GM19239 (cell line): ENCODE measurements around the gene C1RL.
"Not testable (repeated sequence)": the region's sequence is repeated elsewhere in the genome, so short reads cannot be mapped to it uniquely, and the experiment has no call there.

Source experiments
- DNase-seq: peaks from one replicate; pipeline ENCODE4 v3.0.0; 2011; ENCODE audit warnings: low spot score; ENCODE audit not compliant: insufficient read length
- FAIRE-seq: peaks from 2 replicates; lab custom pipeline; 2011; peaks lifted over from hg19 to GRCh38; lab: Jason Lieb, UNC

C1RL gene

DNA sequence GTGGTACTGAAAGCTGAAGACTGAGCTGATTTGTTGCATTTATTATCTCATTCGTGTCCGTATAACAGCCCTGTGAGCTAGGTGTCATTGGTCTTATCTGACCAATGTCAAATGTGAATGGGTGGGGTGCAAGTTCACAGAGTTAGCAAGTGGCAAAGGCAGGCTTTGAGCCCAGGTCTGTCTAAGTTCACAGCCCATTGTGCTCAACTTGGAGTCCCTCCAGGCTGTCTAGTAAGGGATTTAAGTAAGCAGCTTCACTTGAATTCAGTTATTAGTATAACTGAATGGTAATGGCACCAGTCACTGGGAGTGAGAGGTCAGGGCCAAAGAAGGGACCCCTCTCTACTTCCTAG lies 40.0 kb downstream of the C1RL start:
- no peak for DNase-seq
- FAIRE-seq = no peak

DNA sequence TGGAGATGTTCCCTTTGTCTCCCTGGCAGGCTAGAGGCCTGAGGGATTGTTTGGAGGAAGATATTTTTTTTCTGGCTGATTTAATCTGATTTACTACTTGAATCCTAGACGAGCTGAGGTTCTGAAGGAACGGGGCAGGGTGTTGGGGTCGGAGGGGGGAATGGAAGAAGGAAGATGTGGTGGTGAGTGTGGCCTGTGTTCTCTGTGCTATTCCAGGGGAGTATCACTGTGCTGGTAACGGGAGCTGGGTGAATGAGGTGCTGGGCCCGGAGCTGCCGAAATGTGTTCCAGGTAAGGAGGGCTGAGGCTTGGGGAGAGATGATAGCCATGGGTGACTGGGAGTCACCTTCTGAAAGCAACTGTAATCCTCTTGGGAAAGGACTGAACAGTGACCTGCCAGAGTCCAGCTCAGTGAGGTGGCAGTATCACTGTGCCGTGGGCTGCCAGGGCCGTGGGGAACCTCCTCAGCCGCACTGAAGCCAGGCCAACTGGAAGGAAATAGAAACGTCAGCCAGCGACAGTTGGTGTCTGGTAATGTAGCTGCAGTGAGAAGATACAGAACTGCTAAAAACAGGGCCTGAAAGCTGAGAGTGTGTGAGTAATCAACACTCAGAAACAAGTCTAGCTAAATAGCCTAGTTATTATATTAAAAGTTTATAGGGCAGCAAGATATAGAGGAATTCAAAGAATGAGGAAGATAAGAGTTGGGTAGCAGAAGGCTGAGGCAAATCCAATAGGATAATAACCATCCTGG lies 40.6 kb downstream of the C1RL start:
- no peak for FAIRE-seq
- no peak for DNase-seq

DNA sequence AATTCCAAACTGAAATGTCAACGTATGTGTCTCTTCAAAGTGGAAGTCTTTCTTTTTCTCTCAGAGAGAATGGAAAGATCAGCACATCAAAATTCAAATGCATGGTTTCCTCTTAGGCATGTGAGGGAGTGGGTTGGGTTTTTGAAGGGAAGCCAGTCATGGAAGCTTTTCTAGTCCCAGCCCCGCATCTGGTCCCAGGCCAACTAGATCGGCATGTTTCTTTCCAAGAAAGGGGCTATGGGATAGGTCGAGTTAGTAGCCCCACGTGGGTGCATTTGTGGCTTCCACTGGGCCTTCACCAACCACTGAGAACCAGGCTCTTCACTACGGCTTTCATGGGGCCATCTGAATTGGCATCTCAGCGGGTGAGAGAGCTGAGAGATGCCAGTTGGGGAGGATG lies 41.9 kb downstream of the C1RL start:
- FAIRE-seq = no peak
- no peak for DNase-seq

DNA sequence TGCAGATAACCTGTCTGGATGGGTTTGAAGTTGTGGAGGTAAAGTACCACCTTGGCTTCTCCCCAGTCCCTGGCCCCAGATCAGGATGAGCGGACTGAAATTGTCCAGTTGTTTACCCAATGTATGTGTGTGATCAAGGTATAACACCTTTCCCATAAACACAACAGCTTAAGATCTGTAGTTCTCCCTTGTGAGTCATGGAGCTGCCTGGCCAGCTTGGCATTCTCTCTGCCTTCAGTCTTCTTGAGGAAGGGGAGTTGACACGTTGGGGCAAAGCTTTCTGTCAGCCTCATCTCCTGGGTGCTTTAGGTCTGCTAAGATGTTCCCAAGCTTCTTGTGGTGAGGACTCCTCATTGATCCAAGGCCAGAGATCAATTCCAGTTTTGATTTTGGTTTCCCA lies 42.4 kb downstream of the C1RL start:
- FAIRE-seq = no peak

DNA sequence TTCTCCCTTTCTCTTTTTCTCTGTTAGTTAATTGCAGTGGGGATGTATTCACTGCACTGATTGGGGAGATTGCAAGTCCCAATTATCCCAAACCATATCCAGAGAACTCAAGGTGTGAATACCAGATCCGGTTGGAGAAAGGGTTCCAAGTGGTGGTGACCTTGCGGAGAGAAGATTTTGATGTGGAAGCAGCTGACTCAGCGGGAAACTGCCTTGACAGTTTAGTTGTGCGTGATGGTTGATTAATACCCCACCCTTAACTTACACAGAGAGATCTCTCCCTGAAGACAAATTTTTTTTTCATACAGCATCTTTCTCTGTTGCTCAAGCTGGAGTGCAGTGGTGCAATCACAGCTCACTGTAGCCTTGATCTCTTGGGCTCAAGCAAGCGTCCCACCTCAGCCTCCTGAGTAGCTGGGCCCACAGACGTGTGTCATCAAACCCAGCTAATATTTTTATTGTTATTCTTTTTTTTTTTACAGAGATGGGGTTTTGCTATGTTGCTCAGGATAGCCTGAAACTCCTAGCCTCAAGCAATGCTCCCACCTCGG lies 43.9 kb downstream of the C1RL start:
- no peak for FAIRE-seq
- no peak for DNase-seq

More for the DNA sequence above, 42.4 kb downstream of the C1RL start:
- DNase-seq = no peak

DNA sequence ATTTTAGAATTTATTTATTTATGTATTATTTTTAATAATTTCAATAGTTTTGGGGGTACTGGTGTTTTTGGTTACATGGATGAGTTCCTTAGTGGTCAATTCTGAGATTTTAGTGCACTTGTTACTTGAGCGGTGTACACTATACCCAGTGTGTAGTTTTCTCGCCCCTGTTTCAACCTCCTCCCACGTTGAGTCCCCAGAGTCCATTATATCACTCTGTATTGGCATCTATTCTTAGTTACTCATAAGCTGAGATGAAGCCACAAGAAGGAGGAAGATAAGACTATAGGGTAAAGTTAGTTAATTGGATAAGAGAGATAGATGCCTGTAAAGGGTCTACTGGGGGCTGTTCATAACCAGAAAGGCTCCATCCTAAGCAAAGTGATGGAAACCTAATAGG lies 44.5 kb downstream of the C1RL start:
- FAIRE-seq (no peak), DNase-seq (no peak)

DNA sequence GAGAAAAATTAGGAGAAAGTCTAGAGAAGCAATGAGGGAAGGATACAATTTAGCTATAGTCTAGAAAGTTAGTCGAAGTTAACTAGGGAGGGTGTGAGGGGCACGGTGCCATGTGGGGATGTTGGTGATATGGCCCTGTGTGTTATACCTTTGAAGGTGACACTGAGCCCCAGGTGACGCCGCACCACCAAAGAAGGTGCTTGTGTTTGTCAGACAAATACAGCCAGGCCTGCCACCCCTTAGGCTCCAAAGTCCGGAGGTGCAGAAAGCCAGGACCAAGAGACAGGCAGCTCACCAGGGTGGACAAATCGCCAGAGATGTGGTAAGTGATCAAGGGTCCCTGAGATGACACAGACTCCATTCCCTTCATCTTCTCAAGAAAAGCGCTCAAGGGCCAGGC lies 47.4 kb downstream of the C1RL start:
- FAIRE-seq = no peak
- no peak for DNase-seq

DNA sequence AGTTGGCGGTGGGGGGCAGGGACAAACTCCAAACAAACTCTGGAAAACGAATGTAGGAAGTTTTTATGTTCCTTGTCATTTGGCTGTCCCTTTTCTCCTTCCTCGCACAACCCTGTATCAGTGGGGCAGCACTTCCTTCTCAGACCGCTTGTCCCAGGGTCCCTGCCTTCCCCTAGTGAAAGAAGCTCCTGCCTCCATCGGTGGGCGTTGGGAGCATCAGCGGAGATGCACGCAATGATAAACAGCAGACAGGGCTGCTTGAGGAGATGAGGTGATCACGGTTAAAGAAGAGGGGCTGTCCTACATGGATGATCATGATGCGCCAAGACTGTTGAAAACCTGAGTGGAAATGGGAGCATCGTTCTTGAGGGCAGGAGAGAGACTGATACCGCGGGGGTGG lies 47.9 kb downstream of the C1RL start:
- FAIRE-seq (no peak), DNase-seq (no peak)

DNA sequence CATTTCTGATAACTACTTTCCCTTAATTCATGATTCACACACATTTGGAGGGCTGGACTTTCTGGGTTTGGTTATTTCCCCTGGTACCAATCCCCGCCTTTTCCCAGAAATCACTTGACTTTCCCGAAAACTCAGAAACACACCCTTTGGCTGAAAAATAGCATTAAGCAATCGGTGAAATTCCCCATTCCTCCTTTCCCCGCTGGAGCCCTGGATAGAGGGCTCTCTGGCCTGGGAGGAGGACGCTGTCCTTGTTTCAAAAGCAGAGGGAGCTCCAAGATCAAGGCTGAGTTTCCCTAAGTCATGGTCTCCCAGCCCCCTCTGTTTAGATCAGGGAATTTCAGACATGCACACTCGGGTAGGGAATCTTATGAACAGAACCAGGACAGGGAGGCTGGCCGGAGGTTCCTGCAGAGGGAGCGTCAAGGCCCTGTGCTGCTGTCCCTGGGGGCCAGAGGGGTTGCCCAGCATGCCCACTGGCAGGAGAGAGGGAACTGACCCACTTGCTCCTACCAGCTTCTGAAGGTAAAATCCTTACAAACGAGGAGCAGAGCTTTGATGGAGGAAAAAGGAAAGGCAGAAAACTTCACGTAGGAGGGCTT lies 48.6 kb downstream of the C1RL start, which contains the start of gene C1S:
Gene C1S, plus strand, starts transcription at position 366 of the 602 bp plus-strand sequence. CDS start 1,195 bp downstream, outside the sequence.
- DNase-seq (no peak), FAIRE-seq (no peak)

DNA sequence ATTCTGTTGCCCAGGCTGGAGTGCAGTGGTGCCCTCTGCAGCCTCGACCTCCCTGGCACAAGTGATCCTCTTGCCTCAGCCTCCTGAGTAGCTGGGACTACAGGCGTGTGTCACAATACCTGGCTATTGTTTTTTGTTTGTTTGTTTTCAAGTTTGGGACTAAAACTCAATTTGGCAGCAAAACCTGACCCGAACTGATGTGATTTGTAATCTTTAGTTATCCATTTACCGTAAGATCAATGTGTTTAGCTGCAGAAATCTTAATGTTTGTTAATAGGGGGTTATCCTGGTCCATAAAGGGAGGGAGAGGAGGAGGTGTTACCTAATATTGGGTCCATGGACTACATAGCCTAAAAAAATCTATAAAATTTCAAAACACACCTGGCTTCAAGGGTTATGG lies 49.2 kb downstream of the C1RL start:
- FAIRE-seq = no peak
- no peak for DNase-seq

DNA sequence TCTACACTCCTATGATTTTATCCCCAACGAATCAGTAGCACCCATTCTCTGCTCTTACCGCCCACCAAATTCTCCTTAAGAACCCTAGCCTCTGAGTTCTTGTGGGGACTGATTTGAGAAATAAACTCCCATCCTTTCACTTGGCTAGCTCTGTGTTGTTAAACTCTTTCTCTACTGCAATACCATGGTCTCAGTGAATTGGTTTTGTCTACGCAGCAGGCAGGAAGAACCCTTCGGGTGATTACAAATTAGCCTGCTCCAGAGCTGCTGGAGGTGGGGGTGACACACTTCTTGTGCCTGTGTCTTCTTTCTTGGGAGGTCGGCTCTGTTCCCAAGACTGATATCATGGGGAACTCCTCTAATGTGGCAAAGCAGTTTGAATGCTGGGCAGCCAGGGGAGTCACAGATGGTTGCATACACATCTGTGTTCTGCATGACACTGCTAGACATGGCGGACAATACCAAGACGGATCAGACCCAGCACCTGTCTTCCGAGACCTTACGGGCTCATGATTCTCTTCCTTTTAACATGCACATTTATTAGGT lies 50.1 kb downstream of the C1RL start:
- FAIRE-seq = no peak

DNA sequence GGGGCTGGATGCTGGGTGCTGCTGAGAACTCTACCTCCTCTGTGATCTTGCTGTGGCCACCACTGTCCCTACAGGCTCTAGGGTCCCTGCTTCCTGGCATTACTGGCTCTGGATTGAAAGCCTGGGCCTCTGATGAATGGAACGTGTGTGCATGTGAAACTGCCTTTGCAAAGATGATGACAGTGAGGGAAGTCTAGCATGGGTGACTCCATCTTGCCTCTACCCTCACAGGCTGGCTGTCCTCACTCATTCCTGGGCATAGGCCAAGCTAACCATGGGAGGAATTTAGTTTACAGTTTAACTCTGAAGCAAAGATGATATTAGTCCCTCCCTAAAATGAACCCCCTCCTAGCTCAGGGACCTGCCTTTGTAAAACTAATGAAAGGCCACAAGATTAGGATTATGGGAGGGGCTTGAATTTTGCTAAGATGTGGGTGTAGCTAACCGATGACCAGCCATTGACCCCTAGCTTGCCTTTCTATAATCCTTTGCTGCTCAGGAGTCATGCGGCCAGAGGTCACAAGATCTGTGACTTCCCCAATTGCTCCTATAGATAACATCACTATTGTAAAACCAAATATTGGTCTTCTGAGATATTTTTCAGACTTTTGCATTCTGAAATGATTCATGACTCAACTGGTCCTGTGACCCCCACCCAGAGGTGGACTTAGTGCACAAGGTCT lies 50.7 kb downstream of the C1RL start:
- FAIRE-seq = no peak
- DNase-seq = no peak

More for the DNA sequence above, 50.1 kb downstream of the C1RL start:
- DNase-seq = no peak

DNA sequence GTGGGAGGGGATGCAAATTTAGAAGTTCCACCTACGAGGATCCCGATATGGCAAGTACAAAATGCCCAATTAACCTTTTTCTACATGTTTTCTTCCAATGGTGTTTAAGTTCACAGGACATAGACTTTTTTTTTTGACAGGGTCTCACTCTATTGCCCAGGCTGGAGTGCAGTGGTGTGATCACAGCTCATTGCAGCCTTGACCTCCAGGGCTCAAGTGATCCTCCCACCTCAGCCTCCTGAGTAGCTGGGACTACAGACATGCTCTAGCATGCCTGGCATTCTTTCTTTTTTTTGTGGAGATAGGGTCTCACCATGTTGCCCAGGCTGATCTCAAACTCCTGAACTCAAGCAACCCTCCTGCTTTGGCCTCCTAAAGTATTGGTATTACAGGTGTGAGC lies 53.3 kb downstream of the C1RL start:
- not testable (repeated sequence) for FAIRE-seq

DNA sequence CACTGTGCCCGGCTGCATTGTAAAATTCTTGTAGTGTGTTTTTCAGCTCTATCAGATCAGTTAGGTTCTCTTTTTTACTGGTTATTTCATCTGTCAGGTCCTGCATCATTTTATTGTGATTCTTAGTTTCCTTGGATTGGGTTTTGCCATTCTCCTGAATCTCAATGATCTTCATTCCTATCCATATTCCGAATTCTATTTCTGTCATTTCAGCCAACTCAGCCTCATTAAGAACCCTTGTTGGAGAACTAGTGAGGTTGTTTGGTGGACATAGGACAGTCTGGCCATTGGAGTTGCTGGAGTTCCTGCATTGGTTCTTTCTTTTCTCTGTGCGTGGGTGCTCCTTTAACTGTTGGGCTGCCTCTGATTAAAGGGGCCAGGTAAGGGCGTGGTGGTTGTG lies 54.1 kb downstream of the C1RL start:
- no peak for FAIRE-seq
- no peak for DNase-seq

More for the DNA sequence above, 53.3 kb downstream of the C1RL start:
- DNase-seq = not testable (repeated sequence)

DNA sequence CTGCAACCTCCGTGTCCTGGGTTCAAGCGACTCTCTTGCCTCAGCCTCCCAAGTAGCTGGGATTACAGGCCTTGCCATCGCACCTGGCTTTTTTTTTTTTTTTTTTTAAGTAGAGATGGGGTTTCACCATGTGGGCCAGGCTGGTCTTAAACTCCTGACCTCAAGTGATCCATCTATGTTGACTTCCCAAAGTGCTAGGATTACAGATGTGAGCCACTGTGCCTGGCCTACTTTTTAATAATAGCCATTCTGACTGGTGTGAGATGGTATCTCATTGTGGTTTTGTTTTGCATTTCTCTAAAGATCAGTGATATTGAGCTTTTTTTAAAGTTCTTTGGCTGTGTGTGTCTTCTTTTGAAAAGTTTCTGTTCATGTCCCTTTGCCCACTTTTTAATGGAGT lies 59.0 kb downstream of the C1RL start:
- not testable (repeated sequence) for DNase-seq, FAIRE-seq

DNA sequence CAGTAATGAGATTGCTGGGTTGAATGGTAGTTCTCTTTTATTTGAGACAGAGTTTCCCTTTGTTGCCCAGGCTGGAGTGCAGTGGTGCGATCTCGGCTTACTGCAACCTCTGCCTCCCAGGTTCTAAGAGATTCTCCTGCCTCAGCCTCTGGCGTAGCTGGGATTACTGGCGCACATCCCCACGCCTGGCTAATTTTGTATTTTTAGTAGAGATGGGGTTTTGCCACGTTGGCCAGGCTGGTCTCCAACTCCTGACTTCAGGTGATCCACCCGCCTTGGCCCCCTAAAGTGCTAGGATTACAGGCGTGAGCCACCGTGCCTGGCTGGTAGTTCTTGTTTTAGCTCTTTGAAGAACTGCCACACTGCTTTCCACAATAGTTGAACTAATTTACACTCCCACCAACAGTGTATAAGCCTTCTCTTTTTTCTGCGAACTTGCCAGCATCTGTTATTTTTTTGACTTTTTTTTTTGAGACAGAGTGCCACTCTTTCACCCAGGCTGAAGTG lies 59.5 kb downstream of the C1RL start:
- FAIRE-seq, DNase-seq: not testable (repeated sequence)

DNA sequence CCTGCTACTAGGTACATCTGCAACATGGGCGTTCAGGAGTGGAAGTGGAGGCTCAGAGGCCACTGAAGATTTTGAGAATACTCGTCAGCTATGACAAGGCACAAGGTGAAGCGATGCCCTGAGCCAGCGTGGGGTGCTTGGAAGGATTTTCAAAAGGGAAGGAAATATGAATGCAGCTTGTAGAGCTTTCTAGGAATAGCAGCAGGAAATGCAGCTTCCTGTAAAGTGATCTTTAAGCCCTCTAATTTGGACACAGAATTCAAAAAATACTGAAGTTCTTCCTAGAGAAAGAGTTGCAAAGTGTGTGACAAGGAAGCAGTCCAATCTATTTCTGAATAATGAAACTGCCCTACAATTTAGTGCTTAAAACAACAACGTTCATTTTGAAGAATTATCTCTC lies 61.7 kb downstream of the C1RL start:
- FAIRE-seq (peak; percentile 39), DNase-seq (no peak)

DNA sequence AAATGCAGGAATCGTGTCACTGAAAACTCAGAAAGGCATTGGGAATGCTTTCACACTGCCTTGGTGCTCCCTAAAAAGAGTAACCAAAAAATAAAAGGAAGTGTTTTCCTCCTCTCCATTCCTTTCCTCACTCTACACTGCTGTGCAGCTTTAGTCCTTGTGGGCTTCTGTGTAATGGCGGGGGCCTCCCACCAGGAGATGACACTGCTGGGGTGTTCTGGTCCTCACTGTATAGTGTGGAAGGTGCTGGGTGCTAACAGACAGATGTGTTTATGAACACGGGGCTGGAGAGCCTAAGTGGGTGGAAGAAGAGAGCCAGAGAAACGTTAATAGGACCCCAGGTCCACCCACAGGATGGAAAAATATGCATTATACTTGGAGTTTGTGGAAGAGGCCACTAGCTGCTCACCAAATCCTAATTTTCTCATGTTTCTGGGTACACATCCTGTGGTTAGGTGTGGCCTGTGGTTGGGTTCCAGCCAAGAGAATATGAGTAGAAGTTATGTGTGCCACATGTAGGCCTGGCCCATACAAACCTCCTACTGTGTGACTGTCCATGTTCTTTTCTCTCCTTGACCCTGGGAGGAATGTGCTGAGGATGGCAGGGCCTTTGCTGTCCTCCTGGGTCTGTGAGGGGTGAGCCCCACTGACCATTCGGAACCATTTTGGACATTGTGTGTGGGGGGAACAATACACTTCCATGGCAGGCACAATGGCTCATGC lies 62.5 kb downstream of the C1RL start:
- DNase-seq = no peak
- no peak for FAIRE-seq

DNA sequence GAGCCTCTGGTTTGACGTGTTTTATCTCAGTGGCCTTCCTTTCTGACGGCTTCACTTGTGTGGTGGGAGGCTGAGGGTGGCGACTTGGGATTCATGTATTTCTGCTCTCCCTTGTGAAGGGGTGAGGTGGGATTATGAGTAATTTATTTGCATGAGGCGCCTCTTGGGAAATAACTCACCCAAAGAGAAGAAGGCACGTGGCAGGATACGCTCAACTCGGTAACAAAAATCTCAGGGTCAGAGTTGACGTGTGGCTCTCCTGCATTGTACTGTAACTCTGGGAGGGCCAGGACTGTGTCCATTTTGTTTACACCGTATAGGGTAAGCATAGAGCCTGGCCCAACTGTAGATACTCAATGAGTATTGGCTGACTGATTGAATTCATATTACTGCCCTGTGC lies 63.1 kb downstream of the C1RL start:
- FAIRE-seq = no peak
- DNase-seq = no peak
